Upper lobe of left lung (tissue), 4 donors: ENCODE measurements around the gene KRT39.

Experiments used
- CTCF ChIP-seq, 6 experiments: fragments of 450-650 bp in 4 of 6; fragments of 200-600 bp in 2 of 6; sonication (generic) in 2 of 6; IDR thresholded peaks; one replicate each; pipeline ENCODE4 v1.5.1; 2016 to 2019; ENCODE audit warnings: antibody characterized with exemption in 6 of 6
- EP300 ChIP-seq, 4 donors: sonication (generic); formaldehyde crosslinking; IDR thresholded peaks; one replicate each; pipeline ENCODE4 v1.5.1; 2017; ENCODE audit warnings: antibody characterized with exemption in 4 of 4, control low read depth in 2 of 4
- POLR2A ChIP-seq, 4 donors: fragments of 450-650 bp; IDR thresholded peaks; one replicate each; pipeline ENCODE4 v1.5.1; 2016 to 2017; ENCODE audit warnings: antibody characterized with exemption in 4 of 4, mild to moderate bottlenecking in 2 of 4

GRCh38 chr17:40984226-40984625, 17.5 kb upstream of the KRT39 start, which contains the start of gene KRT40:
- TF ChIP-seq CTCF (IDR thresholded peaks at IDR 0.05) (no peak), EP300 (IDR thresholded peaks at IDR 0.05) (no peak), POLR2A (IDR thresholded peaks at IDR 0.05) (no peak)
